WERI-Rb-1 (cell line): ENCODE data around the gene FARS2.

Experiments used
- DNase-seq: peaks from one replicate; pipeline ENCODE4 v3.0.0-alpha.2; 2020
- H3K27ac ChIP-seq: fragments of 250-450 bp; sonication (Bioruptor Pico); 2 replicates; pipeline ENCODE4 v1.5.1; 2020; ENCODE audit warnings: mild to moderate bottlenecking, moderate library complexity
- H3K27me3 ChIP-seq: fragments of 250-450 bp; sonication (Bioruptor Pico); 2 replicates; pipeline ENCODE4 v1.5.1; 2021; ENCODE audit warnings: mild to moderate bottlenecking, low read depth, moderate library complexity; ENCODE audit not compliant: insufficient read depth, severe bottlenecking
- H3K36me3 ChIP-seq: fragments of 250-450 bp; sonication (Bioruptor Pico); 2 replicates; pipeline ENCODE4 v1.5.1; 2020; ENCODE audit warnings: mild to moderate bottlenecking, moderate library complexity
- H3K4me3 ChIP-seq: 2 replicates; pipeline ENCODE4 v1.5.1; 2011; ENCODE audit warnings: low read depth, mild to moderate bottlenecking, control low read depth, low read length
- H3K9me3 ChIP-seq: fragments of 250-450 bp; sonication (Bioruptor Pico); 2 replicates; pipeline ENCODE4 v1.5.1; 2021; ENCODE audit warnings: mild to moderate bottlenecking, moderate library complexity; ENCODE audit not compliant: severe bottlenecking
- CTCF ChIP-seq: IDR thresholded peaks from 2 replicates; pipeline ENCODE4 v1.5.1; 2011; ENCODE audit warnings: low read depth, mild to moderate bottlenecking, control low read depth, inconsistent platforms, low read length

Gene FARS2

GRCh38 chr6:5565971-5566370 lies 304.7 kb downstream of the FARS2 start:
- Histone ChIP-seq H3K9me3 (no peaks in the 10 kb centered on the region), H3K4me3 (no peak overlapping the region), H3K27me3 (no peaks in the 10 kb centered on the region), H3K36me3 (no peaks in the 10 kb centered on the region), H3K27ac (peak overlapping the region; percentile 70)
- TF ChIP-seq CTCF = no peak
- peak; percentile 87 for DNase-seq

- peak overlapping the region; percentile 70 for H3K27ac ChIP-seq
- H3K36me3 ChIP-seq = no peaks in the 10 kb centered on the region
- no peaks in the 10 kb centered on the region for H3K27me3 ChIP-seq
- H3K4me3 ChIP-seq = no peak overlapping the region
- DNase-seq = no peak
- H3K9me3 ChIP-seq = no peaks in the 10 kb centered on the region
- TF ChIP-seq CTCF = no peak
Observed at GRCh38 chr6:5566718-5567117, 305.4 kb downstream of the FARS2 start.

GRCh38 chr6:5567352-5567751 lies 306.0 kb downstream of the FARS2 start:
- H3K27me3 ChIP-seq = no peaks in the 10 kb centered on the region
- DNase-seq = no peak
- no peak overlapping the region for H3K4me3 ChIP-seq
- TF ChIP-seq CTCF = no peak
- no peaks in the 10 kb centered on the region for H3K36me3 ChIP-seq
- peaks cover 2% of the 10 kb centered on the region for H3K9me3 ChIP-seq
- no peak overlapping the region for H3K27ac ChIP-seq

GRCh38 chr6:5567890-5568289 lies 306.6 kb downstream of the FARS2 start:
- DNase-seq = no peak
- peaks cover 2% of the 10 kb centered on the region for H3K9me3 ChIP-seq
- no peak for TF ChIP-seq CTCF
- no peaks in the 10 kb centered on the region for H3K36me3 ChIP-seq
- no peak overlapping the region for H3K27ac ChIP-seq
- H3K27me3 ChIP-seq = no peaks in the 10 kb centered on the region
- H3K4me3 ChIP-seq = no peak overlapping the region

- no peak for TF ChIP-seq CTCF
- Histone ChIP-seq H3K4me3 (no peak overlapping the region), H3K9me3 (peaks cover 3% of the 10 kb centered on the region), H3K27ac (no peak overlapping the region), H3K36me3 (no peaks in the 10 kb centered on the region), H3K27me3 (no peaks in the 10 kb centered on the region)
- DNase-seq = no peak
Observed at GRCh38 chr6:5569491-5569890, 308.2 kb downstream of the FARS2 start.

- Histone ChIP-seq H3K4me3 (no peak overlapping the region), H3K27me3 (no peaks in the 10 kb centered on the region), H3K36me3 (no peaks in the 10 kb centered on the region), H3K27ac (no peak overlapping the region), H3K9me3 (peaks cover 7% of the 10 kb centered on the region)
- DNase-seq = no peak
- TF ChIP-seq CTCF = no peak
Observed at GRCh38 chr6:5570641-5571040, 309.3 kb downstream of the FARS2 start.
